DOHH2 (cell line): ENCODE measurements around the gene ANKRD28.

Experiments
- EZH2phosphoT487 ChIP-seq: fragments of 200-600 bp; sonication (generic); IDR thresholded peaks from 2 replicates; pipeline ENCODE4 v1.6.1; 2017; ENCODE audit warnings: borderline replicate concordance, mild to moderate bottlenecking, antibody characterized with exemption, low read length, moderate library complexity, mixed read lengths
- TF ChIP-seq, protein P1 (sequence below): fragments of 200-600 bp; sonication (generic); IDR thresholded peaks from one replicate; pipeline ENCODE4 v1.5.1; 2014; ENCODE audit warnings: antibody characterized with exemption, mild to moderate bottlenecking, low read depth, low read length; ENCODE audit not compliant: poor library complexity, severe bottlenecking

- TF ChIP-seq, protein P1, sequence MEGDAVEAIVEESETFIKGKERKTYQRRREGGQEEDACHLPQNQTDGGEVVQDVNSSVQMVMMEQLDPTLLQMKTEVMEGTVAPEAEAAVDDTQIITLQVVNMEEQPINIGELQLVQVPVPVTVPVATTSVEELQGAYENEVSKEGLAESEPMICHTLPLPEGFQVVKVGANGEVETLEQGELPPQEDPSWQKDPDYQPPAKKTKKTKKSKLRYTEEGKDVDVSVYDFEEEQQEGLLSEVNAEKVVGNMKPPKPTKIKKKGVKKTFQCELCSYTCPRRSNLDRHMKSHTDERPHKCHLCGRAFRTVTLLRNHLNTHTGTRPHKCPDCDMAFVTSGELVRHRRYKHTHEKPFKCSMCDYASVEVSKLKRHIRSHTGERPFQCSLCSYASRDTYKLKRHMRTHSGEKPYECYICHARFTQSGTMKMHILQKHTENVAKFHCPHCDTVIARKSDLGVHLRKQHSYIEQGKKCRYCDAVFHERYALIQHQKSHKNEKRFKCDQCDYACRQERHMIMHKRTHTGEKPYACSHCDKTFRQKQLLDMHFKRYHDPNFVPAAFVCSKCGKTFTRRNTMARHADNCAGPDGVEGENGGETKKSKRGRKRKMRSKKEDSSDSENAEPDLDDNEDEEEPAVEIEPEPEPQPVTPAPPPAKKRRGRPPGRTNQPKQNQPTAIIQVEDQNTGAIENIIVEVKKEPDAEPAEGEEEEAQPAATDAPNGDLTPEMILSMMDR, result no peak
- no peak for TF ChIP-seq EZH2phosphoT487
These were observed 15.3 kb downstream of the ANKRD28 start for GRCh38 chr3:15782429-15782828.
